HG03342 (cell line): ENCODE results near the gene BPIFB4.

Experiments used
- ATAC-seq: cut with Tn5 transposase; IDR thresholded peaks from one replicate; pipeline ENCODE4 v1.9.1; 2021; ENCODE audit warnings: mild to moderate bottlenecking, moderate library complexity; ENCODE audit not compliant: unreplicated experiment

The BPIFB4 gene

DNA sequence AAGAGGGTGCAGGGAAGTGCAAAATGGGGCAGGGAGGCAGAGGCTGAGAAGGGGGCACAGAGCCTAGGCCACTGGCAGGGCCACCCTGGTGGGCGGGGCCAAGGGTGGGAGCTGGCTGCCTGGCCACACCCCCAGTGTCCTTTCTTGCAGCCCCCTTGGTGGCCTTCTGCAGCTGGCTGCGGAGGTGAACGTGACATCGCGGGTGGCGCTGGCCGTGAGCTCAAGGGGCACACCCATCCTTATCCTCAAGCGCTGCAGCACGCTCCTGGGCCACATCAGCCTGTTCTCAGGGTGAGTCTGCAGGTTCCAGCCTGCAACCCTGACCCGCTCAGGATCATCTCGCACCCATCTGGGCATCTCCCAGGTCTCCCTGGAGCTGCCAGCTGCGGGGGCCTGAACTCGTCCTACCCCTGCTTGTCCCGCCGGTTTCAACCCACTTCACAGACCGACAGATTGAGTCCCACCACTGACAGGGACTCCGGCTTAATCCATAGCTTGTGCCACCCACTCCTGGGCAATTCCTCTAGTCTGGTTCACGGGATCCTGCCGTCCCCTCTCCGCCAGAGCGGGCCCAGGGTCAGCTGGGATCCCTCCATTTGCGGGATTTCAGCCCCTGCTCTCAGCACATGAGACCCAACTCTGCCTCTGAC, 19.6 kb upstream of the BPIFB4 start:
- ATAC-seq: no peak

DNA sequence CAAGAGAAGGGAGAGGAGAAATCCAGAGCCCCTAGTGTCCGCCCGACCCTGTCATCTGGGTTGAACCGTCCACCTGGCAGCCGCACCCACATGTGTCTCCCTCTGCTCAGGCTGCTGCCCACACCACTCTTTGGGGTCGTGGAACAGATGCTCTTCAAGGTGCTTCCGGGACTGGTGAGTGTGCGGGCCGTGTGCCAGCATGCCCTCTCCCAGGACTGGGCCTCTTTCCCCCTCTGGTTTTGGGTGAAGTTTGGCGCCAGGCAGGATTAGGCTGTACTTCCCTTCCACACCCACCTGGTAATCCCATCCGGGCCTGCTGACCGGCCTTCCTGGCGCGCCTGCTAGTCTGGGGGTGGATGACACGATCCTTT, 17.8 kb upstream of the BPIFB4 start:
- ATAC-seq: no peak

DNA sequence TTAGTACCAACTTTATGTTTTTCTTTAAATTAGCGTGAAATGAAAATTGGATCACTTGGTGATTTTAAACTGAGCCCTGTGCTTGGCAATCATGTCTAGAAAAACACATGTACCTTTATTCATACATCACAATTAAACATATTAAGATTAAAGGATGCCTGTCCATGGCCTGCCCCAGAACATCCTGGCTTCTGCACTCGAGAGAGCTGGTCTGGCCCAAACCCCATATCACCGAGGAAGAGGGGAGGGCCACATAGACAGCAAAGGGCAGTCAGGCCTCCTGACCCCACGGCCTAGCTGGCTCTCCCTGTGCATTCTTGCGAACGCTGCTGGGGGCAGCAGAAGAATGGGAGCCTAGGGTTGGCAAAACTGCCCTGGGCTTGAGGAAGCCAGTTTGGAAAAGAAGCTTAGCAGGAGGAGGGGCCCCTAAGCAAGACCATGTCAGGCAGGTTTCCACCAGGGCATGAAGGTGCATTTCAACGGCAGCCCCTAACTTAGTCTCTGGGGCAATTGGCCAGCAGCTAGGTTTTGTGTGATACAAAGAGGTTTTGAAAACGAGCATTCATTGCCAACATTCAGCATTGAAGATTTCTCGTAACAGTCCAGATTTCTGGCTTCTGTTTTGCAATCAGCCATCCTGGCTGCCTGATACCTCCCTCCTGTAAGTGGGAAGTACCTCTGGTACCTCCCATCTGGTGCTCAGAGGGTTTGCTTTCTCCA, 17.2 kb upstream of the BPIFB4 start:
- ATAC-seq: no peak

DNA sequence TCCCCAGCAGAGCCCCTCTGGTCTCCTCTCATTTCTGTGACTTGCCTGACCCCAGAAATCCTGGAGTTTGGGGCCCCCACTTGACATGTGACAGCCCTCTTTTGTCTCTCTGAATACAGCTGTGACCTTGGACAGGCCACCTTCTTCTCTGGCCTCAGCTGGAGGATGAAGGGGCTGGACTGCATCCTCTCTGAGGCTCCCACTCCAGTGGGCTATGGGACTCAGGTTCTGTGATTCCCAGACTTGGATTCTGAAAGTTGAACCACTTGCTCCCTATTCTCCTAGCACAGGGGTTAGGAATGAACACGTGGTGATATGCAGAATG, 16.7 kb upstream of the BPIFB4 start:
- no peak for ATAC-seq

DNA sequence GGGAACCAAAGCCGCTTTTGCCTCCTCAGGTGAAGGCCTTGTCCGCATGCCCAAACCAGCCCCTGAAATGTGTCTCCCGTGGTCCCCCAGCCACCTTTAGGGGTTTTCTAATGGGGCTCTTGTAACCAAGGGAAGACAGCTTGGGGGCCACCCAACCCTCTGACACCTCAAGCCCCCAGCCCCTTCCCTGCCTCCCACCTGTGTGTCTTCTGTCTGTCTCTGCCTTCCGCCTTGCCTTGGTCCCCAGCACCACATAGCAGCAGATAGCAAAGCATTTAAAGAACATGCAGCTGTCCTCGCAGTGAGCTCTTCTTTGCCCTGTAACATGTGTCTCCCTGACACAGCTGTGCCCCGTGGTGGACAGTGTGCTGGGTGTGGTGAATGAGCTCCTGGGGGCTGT, 16.2 kb upstream of the BPIFB4 start:
- no peak for ATAC-seq

DNA sequence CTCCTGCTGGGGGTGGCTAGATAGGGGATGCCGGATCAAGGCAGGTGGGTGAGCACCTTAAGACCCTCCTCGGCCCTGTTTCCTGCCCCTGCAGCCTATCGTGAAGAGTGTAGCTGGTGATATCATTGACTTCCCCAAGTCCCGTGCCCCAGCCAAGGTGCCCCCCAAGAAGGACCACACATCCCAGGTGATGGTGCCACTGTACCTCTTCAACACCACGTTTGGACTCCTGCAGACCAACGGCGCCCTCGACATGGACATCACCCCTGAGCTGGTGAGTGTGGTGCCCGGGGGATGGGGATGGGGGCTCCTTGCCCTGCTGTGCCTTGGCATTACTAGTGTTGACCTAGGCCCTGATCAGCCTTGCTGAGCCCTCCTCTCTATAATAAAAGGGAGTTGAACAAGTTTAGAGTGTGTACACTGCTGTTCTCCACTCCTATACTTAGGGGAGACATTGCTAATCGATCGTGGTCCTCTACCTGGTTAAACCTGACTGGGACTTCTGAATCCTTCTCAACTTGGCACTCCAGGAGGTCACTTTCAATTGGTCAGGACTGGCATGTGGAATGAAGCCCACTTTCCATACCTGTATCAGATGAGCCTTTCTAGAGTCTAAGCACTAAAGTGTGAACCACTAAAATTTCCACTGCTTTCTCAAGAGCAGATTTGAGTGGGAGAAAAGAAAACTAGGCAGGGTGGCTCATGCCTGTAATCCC, 14.7 kb upstream of the BPIFB4 start:
- no peak for ATAC-seq

DNA sequence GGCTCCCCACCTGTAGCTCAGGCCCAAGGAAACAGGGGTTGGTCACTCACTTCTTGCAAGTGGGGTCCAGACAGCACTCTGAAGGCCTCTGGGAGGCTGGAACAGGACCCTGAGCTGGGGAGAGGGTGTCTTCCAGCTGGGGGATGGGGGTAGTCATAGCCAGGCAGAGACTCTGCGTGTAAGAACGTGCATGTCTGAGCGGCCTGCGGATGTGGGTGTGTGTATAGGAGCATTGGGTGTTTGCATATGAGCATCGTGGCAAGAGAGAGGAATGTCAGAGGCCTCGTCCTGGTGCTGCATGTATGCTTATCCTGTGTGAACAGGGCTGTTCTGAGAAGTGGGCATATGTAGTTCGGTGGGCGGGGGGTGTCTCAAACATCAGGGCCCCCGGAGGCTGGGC, 13.7 kb upstream of the BPIFB4 start:
- ATAC-seq: no peak

DNA sequence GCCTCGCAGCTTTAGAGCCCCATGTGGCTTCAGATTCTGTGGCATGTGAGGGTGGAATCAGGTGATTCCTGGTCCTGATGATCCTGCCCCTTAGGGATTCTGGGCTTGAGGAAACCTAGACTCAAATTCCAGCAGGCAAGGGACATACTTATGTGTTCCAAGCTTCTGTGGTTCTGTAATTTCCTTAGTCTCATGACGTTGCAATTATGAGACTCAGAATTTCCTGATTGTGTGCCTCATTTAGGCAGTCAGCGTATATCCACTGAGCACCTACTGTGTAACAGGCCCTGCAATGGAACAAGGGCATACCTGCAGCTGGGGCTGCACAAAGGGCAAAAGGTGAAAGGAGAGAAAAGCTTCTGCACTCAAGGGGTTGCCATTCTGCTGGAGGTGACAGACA, 11.6 kb upstream of the BPIFB4 start:
- ATAC-seq: no peak

DNA sequence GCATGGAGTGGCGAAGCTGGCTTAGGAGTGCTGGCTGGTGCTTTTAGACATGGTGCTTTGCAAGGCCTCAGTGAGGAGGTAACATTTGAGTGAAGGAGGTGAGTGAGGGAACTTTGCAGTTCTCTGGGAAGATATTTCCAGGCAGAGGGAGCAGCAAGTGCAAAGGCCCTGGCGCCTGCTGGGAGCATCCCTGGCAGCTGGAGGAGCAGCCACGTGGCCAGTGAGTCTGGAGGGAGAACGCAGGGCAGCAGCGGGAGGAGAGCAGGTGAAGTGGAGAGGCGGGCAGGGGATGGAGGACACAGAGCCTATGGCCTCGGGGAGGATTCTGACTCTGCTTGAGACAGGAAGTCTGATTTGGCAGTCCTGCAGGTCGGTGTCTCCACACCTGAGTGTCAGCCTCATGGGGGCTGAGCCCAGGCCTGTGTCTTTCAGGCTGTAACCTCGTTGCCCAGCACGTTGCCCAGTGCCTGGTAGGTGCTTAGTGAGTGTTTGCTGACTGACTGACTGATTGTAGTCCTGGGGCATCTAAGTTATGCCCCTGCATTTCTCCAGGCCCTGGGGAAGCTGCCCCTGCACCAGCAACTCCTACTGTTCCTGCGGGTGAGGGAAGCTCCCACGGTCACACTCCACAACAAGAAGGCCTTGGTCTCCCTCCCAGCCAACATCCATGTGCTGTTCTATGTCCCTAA, 11.0 kb upstream of the BPIFB4 start:
- no peak for ATAC-seq

DNA sequence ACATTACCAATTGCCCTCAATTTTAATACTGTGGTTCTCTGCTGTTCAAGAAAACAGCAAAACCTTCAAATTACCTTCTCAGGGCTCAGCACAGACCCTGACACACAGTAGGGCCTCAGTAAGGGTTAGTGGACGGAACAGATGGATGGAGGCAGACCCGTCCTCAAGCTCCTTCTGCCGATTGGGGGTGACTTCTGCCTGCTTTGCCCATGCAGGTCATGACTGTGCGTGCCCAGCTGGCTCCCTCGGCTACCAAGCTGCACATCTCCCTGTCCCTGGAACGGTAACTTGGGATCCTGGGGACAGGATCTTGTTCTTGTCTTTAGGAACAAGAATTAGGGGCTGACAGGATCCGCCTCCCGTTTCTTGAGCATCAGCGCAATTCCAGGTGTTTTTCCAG, 9.8 kb upstream of the BPIFB4 start:
- ATAC-seq: no peak

DNA sequence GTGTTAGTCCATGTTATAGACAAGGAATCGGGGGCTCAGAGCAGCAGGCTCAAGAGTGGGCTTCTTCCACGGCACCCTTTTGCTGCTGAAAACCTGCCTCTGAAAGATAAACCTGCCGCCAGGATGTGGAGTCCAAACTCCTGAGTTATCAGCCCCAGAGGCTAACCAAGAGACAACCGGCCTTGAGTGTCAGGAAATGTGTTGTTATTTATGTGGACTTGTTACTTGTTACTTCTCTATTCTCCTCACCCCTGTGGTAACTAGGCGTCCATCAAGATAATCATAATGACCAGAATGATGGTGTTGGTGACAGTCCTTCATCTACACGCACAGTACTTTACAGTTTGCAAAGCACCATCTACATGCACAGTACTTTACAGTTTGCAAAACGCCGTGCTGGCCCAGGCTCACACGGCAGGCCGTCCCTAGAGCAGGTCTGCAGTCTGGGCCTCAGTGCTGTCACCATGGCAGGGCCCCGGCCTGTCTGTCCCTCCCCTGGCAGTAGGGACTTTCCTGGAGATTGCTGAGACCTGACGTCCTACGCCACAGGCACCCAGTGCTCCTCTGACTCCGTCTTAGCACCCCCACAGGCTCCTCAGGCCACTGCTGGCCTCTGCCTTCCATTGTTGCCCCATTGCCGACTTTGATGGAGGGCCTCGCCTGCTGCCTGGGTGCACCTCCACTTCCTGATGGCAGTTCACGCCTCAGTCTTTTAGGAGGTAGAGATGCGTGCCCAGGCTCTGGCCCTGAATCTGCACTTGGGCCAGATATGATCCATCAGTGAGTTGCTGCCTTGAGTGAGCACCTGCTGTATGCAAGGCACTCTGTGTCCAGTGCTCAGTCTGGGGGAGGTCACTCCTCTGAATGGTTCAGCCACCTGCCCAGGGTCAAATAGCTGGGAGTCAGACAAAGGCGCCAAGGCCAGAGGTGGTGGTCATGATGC, 9.1 kb upstream of the BPIFB4 start:
- ATAC-seq: no peak

DNA sequence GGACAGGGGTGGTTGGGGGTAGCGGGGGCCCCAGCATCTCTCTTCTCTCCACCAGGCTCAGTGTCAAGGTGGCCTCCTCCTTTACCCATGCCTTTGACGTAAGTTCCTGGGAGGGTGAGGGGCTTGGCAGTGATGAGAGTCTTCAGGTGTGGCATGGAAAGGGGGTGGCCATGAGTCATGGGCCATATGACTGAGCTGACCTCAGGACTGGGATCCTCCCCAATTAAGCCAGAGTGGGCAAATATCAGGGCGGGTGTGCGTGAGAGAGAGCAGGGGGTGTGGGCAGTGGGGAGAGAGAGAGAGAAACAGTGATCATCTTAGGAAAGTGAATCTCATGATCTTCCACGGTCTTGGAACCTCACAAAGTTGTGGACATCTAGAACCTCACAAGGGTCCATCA, 8.2 kb upstream of the BPIFB4 start:
- no peak for ATAC-seq

DNA sequence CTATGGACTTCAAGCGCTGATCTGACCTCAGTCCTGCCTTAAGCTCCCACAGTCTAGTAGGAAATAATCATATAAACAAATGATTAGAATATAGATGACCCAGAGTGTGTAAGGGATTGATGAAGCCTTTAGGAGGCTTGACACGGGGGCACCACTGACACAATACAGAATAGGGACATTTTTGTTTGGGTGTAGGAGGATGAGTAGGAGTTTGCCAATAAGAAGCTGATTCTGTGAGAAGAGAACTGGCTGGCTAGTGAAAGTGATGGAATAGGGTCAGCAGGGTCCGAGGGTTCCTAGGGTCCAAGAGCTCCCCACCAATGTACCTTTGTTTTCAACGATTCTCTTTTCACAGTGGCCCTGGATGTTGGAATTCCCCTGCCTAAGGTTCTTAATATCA, 7.1 kb upstream of the BPIFB4 start:
- no peak for ATAC-seq

DNA sequence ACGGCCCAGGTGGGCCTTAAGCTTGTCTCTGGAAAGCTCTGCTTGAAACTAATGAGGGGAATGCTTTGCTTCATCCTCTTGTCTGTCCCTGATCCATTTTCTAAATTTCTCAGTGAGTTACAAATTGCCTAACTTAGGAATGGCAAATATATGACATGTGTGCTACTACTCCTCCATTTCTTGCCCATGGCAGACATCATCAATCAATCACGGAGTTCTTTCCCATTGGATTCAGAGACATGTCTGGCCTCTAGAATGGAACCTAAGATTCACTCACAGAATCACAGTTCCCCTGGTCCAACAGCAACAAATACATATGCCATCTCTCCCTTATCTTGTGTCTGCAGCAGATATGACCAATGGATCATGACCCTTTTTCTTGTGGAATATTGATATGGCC, 6.6 kb upstream of the BPIFB4 start:
- ATAC-seq: no peak

DNA sequence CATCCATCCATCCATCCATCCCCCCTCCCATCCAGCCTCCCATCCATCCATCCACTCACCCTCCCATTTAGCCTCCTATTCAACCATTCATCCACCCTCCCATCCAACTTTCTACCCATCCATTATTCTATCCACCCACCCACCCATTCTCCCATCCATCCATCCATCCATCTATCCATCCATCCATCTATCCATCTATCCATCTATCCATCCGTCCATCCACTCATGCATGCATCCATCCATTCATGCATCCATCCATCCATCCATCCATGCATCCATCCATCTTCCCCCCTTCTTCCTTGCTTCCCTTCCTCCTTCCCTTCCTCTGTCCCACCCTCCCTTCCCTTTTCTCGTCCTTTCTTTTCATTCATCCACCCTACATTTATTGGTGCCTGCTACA, 4.8 kb upstream of the BPIFB4 start:
- no peak for ATAC-seq

DNA sequence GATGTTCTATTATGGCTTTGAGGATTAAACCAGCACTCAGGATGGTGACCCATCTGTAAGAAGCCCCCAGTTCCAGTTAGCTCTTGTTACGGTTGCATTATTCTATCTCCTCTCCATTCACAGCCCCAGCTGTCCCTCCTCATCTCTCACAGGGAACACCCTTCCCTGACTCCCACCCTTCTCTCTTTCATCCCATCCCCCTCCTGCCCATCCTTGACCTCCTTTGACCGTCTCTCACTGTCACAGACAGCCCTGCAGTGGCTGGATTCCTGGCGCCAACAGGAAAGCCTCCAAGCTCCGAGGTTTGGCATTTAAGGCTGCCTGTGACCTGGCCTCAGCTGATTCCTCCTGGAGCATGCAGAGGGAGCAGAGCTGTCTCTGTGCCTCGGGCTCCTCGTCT, 4.2 kb upstream of the BPIFB4 start:
- no peak for ATAC-seq

DNA sequence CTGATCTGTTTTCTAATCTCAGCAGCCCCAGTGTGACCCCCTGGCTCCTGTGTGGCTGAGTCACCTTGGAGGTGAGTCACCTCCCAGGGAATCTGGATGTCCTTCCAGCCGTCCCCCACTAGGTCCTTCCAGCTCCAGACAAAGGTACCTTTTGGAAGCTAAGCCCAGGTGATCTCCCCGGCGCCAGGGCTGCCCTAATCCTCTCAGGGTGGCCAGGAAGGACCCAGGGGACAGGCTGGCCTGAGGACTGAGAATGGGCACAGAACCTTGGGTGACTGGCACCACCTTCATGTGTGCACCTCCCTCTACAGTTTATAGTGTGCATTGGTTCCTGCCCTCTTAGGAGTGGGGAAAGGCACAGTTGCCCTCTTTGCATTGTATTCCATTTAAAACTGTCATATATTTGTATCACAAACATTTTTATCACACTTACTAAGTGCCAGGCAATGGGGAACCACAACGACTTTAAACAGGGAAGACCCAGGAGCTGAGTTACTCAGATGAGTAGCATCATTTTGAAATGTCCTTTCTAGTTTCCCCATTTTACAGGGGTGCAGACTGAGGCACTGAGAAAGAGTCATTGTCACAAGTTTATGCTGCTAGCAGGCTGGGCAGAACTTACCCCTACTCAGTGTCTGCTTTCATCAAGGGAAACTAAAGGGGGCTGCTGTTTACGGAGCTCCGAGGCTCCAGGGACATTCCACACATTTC, 2.6 kb upstream of the BPIFB4 start:
- no peak for ATAC-seq

DNA sequence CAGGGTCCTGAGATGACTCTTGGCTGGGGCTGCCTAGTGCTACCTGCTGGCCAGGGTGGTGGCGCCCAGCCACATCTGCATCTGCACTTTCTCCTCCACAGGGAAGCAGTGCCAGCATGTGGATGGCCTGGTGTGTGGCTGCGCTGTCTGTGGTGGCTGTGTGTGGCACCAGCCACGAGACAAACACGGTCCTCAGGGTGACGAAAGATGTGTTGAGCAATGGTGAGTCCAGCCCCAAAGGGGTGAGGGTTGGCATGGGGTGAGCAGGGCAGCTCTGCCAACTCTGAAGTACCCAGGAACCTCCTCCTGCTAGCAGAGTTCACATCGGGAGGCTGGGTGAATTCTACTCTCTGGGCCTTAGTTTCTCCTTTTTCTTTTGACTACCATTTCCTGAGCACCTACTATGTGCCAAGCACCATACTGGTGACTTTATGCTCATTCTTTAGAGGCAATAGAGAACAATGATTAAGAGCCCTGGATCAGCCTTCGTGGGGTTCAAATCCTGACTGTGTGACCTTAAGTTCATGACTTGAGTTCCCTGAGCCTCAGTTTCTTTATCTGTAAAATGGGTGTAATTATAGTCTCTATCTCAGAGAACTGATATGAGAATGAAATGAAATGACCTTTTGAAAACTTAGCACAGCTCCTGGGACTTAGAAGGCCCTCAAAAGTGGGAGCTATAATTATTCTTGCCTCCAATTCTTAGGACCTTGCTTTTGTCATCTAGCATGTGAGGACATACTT, 2.1 kb downstream of the BPIFB4 start:
- ATAC-seq: no peak

DNA sequence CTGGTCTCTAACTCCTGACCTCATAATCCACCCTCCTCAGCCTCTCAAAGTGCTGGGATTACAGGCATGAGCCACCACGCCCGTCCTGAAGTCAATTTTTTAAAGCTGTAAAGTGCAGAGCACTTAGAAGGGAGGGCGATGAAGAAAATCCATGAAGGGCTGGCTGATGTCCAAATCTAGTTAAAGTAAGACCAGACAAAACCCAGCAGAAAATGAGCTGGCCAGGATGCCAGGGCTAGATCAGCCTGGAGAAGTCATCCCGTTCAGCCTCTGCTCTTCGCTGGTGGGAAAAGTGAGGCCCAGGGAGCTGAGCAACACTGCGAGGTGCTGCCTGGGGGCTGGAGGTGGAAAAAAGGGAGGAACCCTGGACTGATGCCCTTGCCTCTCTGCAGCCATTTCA, 3.1 kb downstream of the BPIFB4 start:
- ATAC-seq: no peak
